Measurements from ENCODE around the gene RNF111.

DNA sequence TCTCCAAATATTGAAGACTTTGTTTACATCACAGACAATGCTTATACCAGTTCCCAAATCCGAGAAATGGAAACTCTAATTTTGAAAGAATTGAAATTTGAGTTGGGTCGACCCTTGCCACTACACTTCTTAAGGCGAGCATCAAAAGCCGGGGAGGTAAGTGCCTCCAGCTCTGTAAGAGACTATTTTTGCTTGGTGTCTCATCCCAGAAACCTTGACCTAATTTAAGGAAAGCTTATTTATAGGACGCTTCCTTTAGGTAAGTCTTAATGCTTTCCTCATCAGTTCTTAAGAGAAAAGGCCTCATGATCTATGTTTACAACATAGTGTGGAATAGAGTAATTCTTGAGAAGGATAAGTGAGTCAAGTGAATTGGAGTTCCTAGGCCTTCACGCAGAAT is 129.3 kb downstream of the RNF111 start:
- no peak for TF ChIP-seq POLR2A (IDR thresholded peaks at IDR 0.05)
- TF ChIP-seq POLR2AphosphoS5 (IDR thresholded peaks at IDR 0.05), result no peak
- TF ChIP-seq, protein P1, sequence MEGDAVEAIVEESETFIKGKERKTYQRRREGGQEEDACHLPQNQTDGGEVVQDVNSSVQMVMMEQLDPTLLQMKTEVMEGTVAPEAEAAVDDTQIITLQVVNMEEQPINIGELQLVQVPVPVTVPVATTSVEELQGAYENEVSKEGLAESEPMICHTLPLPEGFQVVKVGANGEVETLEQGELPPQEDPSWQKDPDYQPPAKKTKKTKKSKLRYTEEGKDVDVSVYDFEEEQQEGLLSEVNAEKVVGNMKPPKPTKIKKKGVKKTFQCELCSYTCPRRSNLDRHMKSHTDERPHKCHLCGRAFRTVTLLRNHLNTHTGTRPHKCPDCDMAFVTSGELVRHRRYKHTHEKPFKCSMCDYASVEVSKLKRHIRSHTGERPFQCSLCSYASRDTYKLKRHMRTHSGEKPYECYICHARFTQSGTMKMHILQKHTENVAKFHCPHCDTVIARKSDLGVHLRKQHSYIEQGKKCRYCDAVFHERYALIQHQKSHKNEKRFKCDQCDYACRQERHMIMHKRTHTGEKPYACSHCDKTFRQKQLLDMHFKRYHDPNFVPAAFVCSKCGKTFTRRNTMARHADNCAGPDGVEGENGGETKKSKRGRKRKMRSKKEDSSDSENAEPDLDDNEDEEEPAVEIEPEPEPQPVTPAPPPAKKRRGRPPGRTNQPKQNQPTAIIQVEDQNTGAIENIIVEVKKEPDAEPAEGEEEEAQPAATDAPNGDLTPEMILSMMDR (IDR thresholded peaks at IDR 0.05), result no peak

All from prostate gland (tissue), 2 donors.